ENCODE results near the gene TMC3.

TMC3 gene

DNA sequence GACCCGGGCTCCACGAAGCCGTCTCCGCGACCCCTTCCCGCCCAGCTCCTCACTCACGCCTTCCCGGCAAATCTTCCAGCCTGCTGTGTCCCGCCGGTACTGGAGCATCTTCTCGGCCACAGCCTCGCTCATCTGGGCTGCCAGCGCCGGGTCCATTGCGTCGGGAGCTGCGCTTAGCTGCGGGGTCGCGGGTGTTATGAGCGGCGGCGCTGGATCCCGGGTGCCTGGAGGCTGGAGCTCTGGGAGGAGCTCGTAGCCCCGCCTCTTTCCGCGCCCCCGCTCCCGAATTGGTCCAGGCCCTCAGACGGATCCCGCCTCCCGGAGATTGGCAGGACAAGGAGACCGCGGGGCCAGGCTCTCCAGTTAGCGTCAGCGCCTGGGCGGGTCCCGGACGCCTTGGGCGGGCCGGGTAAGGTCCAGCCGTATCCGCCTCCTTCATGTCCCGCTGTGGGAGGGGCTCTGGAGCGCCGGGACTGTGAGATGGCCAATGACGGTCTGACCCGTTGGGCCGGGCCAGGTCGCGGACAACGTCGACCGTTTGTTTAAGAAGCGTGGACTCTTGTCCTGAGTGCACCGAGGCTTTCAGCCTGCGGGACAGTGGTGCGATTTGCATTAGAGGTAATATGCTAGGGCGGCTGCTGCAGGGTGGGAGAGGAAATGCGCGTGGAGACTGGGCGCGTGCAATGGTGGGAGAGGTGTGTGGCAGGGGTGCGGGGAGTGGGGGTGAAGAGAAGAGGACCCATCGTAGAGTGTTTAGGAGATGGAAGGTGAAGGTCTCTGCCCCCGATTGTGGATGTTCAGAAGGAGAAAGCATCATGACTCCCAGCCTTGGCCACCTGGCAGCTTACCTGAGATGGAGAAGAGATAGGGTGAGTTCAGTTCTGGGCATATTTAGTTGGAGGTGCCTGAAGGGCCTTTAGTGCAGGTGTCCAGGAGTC lies 49.8 kb downstream of the TMC3 start, which contains the start of gene STARD5:
STARD5 (minus strand) TSS at position 198 of the 938 bp plus-strand sequence; CDS start at position 156, 42 bp downstream.
- ATAC-seq (peak; percentile 100), DNase-seq (peak; percentile 92 to 95)
- H3K4me3 Mint-ChIP-seq: peak within 1 kb of the TSS; percentile 98

DNA sequence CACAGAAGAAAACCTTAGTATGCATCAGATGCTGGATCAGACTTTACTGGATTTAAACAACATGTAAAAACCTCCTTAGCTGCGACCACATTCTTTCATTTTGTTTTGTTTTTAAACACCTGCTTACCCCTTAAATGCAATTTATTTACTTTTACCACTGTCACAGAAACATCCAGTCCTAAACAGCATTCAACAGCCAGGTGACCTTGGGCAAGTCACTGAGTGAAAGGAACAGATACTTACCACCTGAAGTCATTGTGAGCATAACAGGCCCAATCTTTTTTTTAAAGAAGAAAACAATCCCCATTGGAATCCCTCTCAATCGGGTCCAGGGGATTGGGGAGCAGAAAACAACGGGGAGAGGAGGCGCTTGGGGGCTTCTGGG lies 50.5 kb downstream of the TMC3 start:
- Mint-ChIP-seq H3K4me1 (peaks cover 53% of the 10 kb centered on the region), H3K4me3 (peak overlapping the region; percentile 98), H3K27me3 (no peaks in the 10 kb centered on the region), H3K27ac (peak overlapping the region; percentile 90 to 94), H3K9me3 (no peaks in the 10 kb centered on the region)
- ATAC-seq: no peak
- DNase-seq: no peak

More for the DNA sequence above, 49.8 kb downstream of the TMC3 start, which contains the start of gene STARD5:
- Mint-ChIP-seq H3K9me3 (no peaks in the 10 kb centered on the region), H3K27me3 (no peaks in the 10 kb centered on the region), H3K27ac (peak within 1 kb of the TSS; percentile 90 to 94), H3K4me1 (peaks cover 58% of the 10 kb centered on the region)

DNA sequence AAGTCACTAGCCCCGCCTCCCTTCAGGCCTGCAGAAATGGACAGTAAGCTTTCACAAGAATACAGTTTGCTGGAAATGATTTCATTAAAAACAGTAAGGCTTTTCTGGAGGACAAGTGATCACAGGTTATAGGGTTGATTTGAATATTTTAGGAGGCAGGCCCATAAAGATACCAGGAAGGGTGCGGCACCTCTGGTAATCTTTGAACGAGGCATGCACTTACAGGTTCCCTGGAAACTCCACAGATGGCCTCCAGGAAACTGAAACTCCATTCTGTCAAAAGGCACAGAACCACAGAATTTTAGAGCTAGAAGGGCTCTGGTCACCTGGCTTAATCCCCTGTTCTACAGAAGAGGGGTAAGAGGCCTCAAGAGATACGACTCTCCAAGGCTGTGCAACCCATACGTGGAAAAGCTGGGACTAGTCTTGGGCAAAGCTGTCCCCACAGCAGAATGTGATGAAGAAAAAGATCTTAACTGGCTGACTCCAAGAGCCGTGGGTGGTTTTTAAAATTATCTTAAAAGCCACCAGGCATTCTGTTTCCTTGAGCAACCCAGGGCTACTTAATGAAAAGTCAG lies 51.2 kb downstream of the TMC3 start:
- Mint-ChIP-seq H3K4me3 (peak overlapping the region; percentile 70), H3K27me3 (no peaks in the 10 kb centered on the region), H3K9me3 (no peaks in the 10 kb centered on the region), H3K27ac (peak overlapping the region in 1 of 2 donors; percentile 64), H3K4me1 (peaks cover 53% of the 10 kb centered on the region)
- ATAC-seq: no peak
- DNase-seq: no peak

DNA sequence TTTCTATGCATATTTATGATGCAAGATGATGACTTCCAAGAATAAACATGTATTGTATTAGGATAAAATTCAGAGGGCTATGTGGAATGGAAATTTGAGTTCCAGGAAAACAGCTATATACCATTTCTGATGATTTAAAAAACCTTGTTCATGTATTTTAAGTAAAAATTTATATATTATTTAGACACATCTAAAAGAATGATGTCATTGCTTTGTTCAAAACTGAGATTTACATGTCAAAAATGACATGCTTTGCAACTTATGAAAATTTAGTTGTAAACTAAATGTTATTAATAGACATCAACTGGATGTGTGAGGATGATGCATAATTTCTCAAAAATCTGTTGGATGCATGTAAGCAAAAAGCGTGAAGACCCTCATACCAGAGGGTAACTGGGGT lies 52.3 kb downstream of the TMC3 start:
- H3K4me3 Mint-ChIP-seq: no peak overlapping the region
- peaks cover 43% of the 10 kb centered on the region for H3K4me1 Mint-ChIP-seq
- H3K27me3 Mint-ChIP-seq: no peaks in the 10 kb centered on the region
- H3K9me3 Mint-ChIP-seq: no peaks in the 10 kb centered on the region
- ATAC-seq (no peak), DNase-seq (no peak)
- no peak overlapping the region for H3K27ac Mint-ChIP-seq

- no peaks in the 10 kb centered on the region for H3K9me3 Mint-ChIP-seq
- ATAC-seq: no peak
- DNase-seq: no peak
- no peak overlapping the region for H3K27ac Mint-ChIP-seq
- peaks cover 49% of the 10 kb centered on the region for H3K4me1 Mint-ChIP-seq
- no peak overlapping the region for H3K4me3 Mint-ChIP-seq
- no peaks in the 10 kb centered on the region for H3K27me3 Mint-ChIP-seq
Observed at GRCh38 chr15:81317642-81318017, 56.4 kb downstream of the TMC3 start.

DNA sequence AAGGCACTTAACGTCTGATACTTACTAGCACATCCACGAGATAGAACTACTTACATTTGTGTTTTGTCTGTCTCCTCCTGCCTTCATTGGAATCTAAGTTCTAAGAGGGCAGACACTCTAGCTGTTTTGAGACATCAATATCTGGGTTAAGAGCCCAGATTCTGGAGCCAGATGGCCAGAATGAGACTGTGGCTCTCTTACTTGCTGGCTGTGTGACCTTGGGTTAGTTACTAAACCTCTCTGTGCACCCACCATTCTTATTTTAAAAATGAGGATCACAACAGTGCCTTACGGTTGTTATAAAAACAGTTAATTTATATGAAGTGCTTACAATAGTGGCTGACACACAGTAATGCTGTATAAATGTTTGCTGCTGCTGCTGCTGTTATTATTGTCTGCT lies 57.7 kb downstream of the TMC3 start:
- H3K27me3 Mint-ChIP-seq: no peaks in the 10 kb centered on the region
- H3K9me3 Mint-ChIP-seq: no peaks in the 10 kb centered on the region
- ATAC-seq (no peak), DNase-seq (no peak)
- H3K27ac Mint-ChIP-seq: peak overlapping the region in 1 of 2 donors; percentile 92
- peaks cover 54% of the 10 kb centered on the region for H3K4me1 Mint-ChIP-seq
- peak overlapping the region; percentile 6 to 46 for H3K4me3 Mint-ChIP-seq

- peak; percentile 87 for ATAC-seq
- H3K4me1 Mint-ChIP-seq: peaks cover 60% of the 10 kb centered on the region
- DNase-seq: peak in 1 of 2 donors; percentile 69
- H3K27ac Mint-ChIP-seq: peak overlapping the region in 1 of 2 donors; percentile 92
- H3K4me3 Mint-ChIP-seq: peak overlapping the region; percentile 7 to 46
- no peaks in the 10 kb centered on the region for H3K27me3 Mint-ChIP-seq
- no peaks in the 10 kb centered on the region for H3K9me3 Mint-ChIP-seq
Observed at GRCh38 chr15:81315452-81316175, 58.4 kb downstream of the TMC3 start.

GRCh38 chr15:81314378-81314777 lies 59.6 kb downstream of the TMC3 start:
- no peak for DNase-seq
- H3K4me1 Mint-ChIP-seq: peaks cover 72% of the 10 kb centered on the region
- H3K27ac Mint-ChIP-seq: peak overlapping the region; percentile 77 to 82
- no peaks in the 10 kb centered on the region for H3K9me3 Mint-ChIP-seq
- H3K27me3 Mint-ChIP-seq: no peaks in the 10 kb centered on the region
- ATAC-seq: no peak
- H3K4me3 Mint-ChIP-seq: no peak overlapping the region

DNA sequence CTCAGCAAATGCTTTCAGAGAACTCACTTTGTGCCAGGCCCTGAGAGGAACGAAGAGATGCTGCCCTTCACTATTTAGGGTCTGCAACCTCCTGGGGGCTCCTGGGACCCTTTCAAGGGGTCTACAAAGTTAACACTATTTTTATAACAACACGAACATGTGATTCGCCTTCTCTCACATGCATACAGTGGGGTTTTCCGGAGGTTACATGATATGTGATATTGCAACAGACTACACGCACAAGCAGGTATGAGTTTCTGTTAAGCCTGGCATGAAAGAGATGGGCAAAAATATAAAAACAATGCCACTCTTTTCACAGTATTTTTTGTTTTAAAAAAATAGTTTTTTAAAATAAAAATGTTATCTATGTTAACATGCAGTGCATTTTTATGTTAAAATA lies 60.3 kb downstream of the TMC3 start:
- H3K4me3 Mint-ChIP-seq: no peak overlapping the region
- no peaks in the 10 kb centered on the region for H3K27me3 Mint-ChIP-seq
- no peaks in the 10 kb centered on the region for H3K9me3 Mint-ChIP-seq
- ATAC-seq (no peak), DNase-seq (no peak)
- peak overlapping the region in 1 of 2 donors; percentile 69 for H3K27ac Mint-ChIP-seq
- peaks cover 79% of the 10 kb centered on the region for H3K4me1 Mint-ChIP-seq

DNA sequence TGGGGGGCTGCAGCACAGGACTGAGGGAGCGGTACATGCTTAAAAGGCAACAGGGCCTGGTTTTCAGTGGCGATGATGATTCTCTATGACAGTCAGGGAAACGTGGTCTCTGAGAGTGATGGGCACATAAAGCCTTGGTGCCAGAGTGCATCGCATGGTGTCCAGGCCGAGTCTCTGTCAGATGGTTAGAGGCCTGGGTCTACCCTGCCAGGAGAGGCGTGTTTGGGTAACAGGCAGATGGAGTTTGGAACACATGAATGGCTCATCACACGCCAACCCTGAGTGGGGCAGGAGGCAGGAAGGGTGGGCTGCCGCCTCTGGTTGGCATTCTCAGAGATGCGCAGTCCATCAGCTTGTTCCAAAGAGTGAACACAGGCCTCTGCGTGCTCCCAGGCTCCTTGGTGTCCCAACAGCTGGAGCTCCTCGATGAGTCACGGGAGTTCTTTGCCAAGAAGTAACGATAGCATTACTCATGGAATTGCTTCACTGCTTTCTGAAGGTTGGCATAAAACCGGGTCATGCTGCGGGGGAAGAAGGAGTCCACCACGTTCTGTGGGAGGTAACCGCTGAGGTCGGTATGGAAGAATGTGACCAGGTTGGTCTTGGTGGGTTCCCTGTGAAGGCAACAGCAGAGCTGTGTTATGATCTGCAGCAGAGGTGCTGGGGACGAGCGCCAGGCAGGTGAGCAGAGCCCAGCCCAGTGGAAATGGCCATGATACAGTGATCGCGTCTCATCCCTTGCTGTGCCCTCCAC lies 61.0 kb downstream of the TMC3 start:
- no peaks in the 10 kb centered on the region for H3K9me3 Mint-ChIP-seq
- H3K27me3 Mint-ChIP-seq: no peaks in the 10 kb centered on the region
- no peak overlapping the region for H3K4me3 Mint-ChIP-seq
- H3K27ac Mint-ChIP-seq: peak overlapping the region in 1 of 2 donors; percentile 37
- ATAC-seq (no peak), DNase-seq (no peak)
- peaks cover 87% of the 10 kb centered on the region for H3K4me1 Mint-ChIP-seq

GRCh38 chr15:81311752-81312464 lies 62.1 kb downstream of the TMC3 start:
- no peaks in the 10 kb centered on the region for H3K9me3 Mint-ChIP-seq
- DNase-seq: no peak
- ATAC-seq: no peak
- H3K27ac Mint-ChIP-seq: peak overlapping the region; percentile 22 to 60
- peaks cover 94% of the 10 kb centered on the region for H3K4me1 Mint-ChIP-seq
- peak overlapping the region in 1 of 2 donors; percentile 1 for H3K4me3 Mint-ChIP-seq
- no peaks in the 10 kb centered on the region for H3K27me3 Mint-ChIP-seq

- peaks cover 95% of the 10 kb centered on the region for H3K4me1 Mint-ChIP-seq
- H3K27me3 Mint-ChIP-seq: no peaks in the 10 kb centered on the region
- DNase-seq: no peak
- H3K27ac Mint-ChIP-seq: no peak overlapping the region
- no peak overlapping the region for H3K4me3 Mint-ChIP-seq
- no peaks in the 10 kb centered on the region for H3K9me3 Mint-ChIP-seq
- no peak for ATAC-seq
Observed at GRCh38 chr15:81310480-81310879, 63.5 kb downstream of the TMC3 start.

GRCh38 chr15:81309647-81310450 lies 64.2 kb downstream of the TMC3 start:
- DNase-seq (no peak), ATAC-seq (peak; percentile 14)
- Mint-ChIP-seq H3K4me3 (no peak overlapping the region), H3K4me1 (peaks cover 95% of the 10 kb centered on the region), H3K9me3 (no peaks in the 10 kb centered on the region), H3K27me3 (no peaks in the 10 kb centered on the region), H3K27ac (no peak overlapping the region)

DNA sequence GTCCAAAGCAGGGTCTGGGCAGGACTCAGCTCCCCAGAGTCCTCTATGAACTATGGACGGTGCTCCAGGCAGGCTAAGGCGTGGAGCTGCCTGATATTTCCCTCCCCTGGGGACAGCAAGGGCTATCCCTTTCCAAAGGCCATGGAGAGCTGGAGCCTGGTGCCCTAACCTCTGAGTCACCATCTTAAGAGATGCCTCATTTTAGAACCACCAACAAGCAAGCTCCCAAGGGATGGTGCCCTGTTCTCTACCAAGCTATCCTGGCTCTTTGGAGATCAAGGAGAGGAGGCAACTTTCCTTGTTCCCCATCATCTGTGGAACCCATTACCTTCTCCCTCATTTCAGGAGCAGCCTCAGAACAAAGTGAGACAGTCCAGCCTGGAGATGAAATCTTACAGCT lies 65.8 kb downstream of the TMC3 start:
- H3K4me3 Mint-ChIP-seq: no peak overlapping the region
- no peak overlapping the region for H3K27ac Mint-ChIP-seq
- DNase-seq (no peak), ATAC-seq (no peak)
- no peaks in the 10 kb centered on the region for H3K27me3 Mint-ChIP-seq
- peaks cover 96% of the 10 kb centered on the region for H3K4me1 Mint-ChIP-seq
- no peaks in the 10 kb centered on the region for H3K9me3 Mint-ChIP-seq
